A673 (cell line): ENCODE data around the gene LAP3.

Experiments
- CTCF ChIP-seq: fragments of 300-800, 200-600 bp; sonication (generic); conservative IDR thresholded peaks from 2 replicates; pipeline ENCODE4 v1.5.1; 2017; ENCODE audit warnings: low read depth, mild to moderate bottlenecking, antibody characterized with exemption, low read length, moderate library complexity, mixed read lengths
- EZH2 ChIP-seq: fragments of 200-600 bp; sonication (generic); IDR thresholded peaks from 2 replicates; pipeline ENCODE4 v1.6.1; 2017; ENCODE audit warnings: borderline replicate concordance, low read depth, mild to moderate bottlenecking, mixed read lengths, antibody characterized with exemption, low read length; ENCODE audit not compliant: poor library complexity, severe bottlenecking

- TF ChIP-seq CTCF (no peak), EZH2 (no peak)
Observed at GRCh38 chr4:17624821-17625220, 47.8 kb downstream of the LAP3 start.
